Stimulated activated CD4-positive, alpha-beta T cell treated with anti-CD3 and anti-CD28 coated beads, Interleukin-4, amount 100 ng/mL, for 24 hours (primary cell): ENCODE results near the gene HMGN3.

Experiments
- DNase-seq: peaks from one replicate; pipeline ENCODE4 v3.0.0-alpha.2; 2020

The HMGN3 gene

GRCh38 chr6:79232696-79233462 is 1.6 kb downstream of the HMGN3 start:
- no peak for DNase-seq

- no peak for DNase-seq
Measured at GRCh38 chr6:79231666-79232065, 2.8 kb downstream of the HMGN3 start.

GRCh38 chr6:79231101-79231500 is 3.4 kb downstream of the HMGN3 start:
- DNase-seq = no peak

GRCh38 chr6:79230149-79230548 is 4.3 kb downstream of the HMGN3 start:
- no peak for DNase-seq

- DNase-seq = no peak
Measured at GRCh38 chr6:79227445-79227844, 7.0 kb downstream of the HMGN3 start.

- no peak for DNase-seq
Measured at GRCh38 chr6:79226660-79227059, 7.8 kb downstream of the HMGN3 start.

- no peak for DNase-seq
Measured at GRCh38 chr6:79225717-79226599, 8.5 kb downstream of the HMGN3 start.

- no peak for DNase-seq
Measured at GRCh38 chr6:79223611-79224404, 10.7 kb downstream of the HMGN3 start.

GRCh38 chr6:79215213-79215824 is 19.2 kb downstream of the HMGN3 start:
- DNase-seq = no peak

GRCh38 chr6:79212859-79213258 is 21.6 kb downstream of the HMGN3 start:
- DNase-seq = no peak

GRCh38 chr6:79208816-79209215 is 25.7 kb downstream of the HMGN3 start:
- DNase-seq = no peak

GRCh38 chr6:79203753-79204253 is 30.7 kb downstream of the HMGN3 start:
- no peak for DNase-seq

- no peak for DNase-seq
Measured at GRCh38 chr6:79202556-79202955, 31.9 kb downstream of the HMGN3 start.

GRCh38 chr6:79201983-79202382 is 32.5 kb downstream of the HMGN3 start:
- no peak for DNase-seq

- no peak for DNase-seq
Measured at GRCh38 chr6:79201143-79201542, 33.3 kb downstream of the HMGN3 start.

GRCh38 chr6:79196912-79197311 is 37.6 kb downstream of the HMGN3 start:
- DNase-seq = no peak

GRCh38 chr6:79193971-79194370 is 40.5 kb downstream of the HMGN3 start:
- no peak for DNase-seq

GRCh38 chr6:79189760-79190350 is 44.6 kb downstream of the HMGN3 start:
- no peak for DNase-seq

- DNase-seq = no peak
Measured at GRCh38 chr6:79188885-79189480, 45.5 kb downstream of the HMGN3 start.

- no peak for DNase-seq
Measured at GRCh38 chr6:79188107-79188506, 46.4 kb downstream of the HMGN3 start.

GRCh38 chr6:79186564-79186963 is 47.9 kb downstream of the HMGN3 start:
- no peak for DNase-seq

GRCh38 chr6:79184641-79185040 is 49.8 kb downstream of the HMGN3 start:
- no peak for DNase-seq
